ENCODE measurements around the gene FMC1.

Gene FMC1

DNA sequence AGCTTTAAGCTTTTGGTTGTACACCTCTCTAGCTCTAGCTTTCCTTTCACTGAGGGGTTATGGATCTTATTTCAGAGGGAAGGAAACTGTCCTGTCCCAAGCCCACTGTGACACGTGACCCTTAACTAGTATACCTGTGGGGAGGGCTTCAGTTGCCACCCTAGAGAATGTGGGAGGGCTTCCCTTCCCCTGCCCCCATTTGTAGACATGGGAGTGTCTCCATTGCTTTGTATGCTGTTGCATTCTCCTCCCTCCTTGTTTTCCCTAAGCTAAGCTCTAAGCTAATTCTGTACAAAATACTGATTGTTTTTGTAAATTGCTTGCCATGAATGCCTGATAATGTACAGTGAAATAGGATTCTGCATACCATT is 29.8 kb downstream of the FMC1 start:
- in situ Hi-C loops (cut with MboI; ENCODE audit: low sequenced_read_pairs) = no loop called here

DNA sequence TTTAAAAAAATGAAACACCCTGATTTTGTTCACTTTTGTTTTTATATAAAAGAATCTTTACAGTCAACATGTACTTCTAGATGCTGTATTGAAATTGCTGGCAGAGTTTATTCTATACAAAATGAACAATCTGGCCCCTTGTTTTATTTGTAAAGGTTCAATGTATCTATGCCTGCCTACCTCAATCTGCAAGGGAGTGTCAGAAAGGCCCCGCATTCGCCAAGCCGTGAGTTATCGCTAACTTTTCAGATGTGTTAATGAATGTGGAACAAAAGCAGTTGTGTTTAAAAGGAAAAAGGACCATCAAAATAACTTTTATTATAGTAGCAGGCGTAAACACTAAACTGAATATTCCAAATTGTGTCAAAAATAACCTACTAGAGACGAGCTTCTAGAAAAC is 33.1 kb downstream of the FMC1 start:
- in situ Hi-C loops (cut with MboI; ENCODE audit: low sequenced_read_pairs) = no loop called here

DNA sequence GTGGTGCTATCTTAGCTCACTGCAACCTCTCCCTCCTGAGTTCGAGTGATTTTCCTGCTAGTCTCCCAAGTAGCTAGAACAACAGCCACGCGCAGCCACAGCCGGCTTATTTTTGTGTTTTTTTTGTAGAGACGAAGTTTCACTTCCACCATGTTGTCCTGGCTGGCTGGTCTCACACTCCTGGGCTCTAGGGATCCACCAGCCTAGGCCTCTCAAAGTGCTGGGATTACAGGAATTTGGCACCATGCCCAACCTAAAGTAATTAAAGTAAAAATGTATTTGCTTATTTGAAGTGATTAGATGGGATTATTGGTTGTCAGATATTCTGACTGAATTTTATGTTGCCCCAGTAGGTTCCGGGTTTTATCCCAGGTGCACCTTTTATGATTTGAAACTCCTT is 41.3 kb downstream of the FMC1 start:
- in situ Hi-C loops (cut with MboI; ENCODE audit: low sequenced_read_pairs) = no loop called here

DNA sequence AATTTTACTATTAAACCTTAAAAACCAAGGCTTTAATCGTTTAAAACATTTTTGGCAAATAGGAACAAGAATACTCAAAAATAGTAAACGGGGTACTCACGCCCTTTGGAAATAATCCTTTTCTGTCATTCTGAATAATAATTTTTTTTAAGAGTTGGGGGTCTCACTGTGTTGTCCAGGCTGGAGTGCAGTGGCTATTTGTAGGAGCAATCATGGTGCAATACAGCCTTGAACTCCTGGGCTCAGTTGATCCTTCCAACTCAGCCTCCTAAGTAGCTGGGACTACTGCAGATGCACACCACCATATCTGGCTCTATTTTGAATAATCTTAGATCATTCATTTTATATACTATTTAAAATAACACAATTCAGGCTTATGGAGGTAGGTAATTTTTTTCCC is 43.5 kb downstream of the FMC1 start:
- in situ Hi-C loops (cut with MboI; ENCODE audit: low sequenced_read_pairs) = no loop called here

DNA sequence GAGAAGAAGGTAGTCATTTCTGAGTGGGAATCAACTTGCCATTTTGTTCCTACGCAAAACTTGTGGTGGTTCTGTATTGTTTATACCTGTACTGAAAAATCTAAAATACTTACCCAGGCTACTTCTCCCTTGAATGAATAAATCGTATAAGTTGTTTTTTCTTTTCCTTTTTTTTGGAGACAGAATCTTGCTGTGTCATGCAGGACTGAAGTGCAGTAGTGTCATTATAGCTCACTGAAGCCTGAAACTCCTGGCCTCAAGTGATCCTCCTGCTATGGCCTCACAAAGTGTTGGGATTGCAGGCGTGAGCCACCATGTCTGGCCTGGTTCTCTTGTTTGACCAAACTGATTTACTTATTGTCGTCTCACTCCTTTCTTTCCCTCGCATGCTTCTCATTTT is 46.5 kb downstream of the FMC1 start:
- in situ Hi-C loops (cut with MboI; ENCODE audit: low sequenced_read_pairs) = no loop called here

DNA sequence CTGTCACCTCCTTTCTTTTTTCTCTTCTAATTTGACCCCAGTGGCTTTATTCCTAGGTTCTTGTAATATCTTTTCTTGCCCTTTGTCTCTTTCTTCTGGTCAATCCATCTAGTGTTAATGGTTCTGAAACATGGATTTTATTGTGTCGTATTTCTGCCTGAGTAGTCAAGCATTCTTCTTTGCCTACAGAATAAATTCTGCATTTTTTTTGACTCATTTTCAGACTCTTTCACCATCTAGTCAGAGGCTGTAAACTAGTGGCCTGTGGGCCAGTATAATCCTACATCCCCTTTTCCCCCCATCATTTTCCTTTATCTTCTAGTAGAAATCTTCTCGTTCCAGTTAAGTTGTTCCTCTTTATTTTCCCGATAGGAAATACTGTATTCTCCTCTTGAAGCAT is 48.0 kb downstream of the FMC1 start:
- in situ Hi-C loops (cut with MboI; ENCODE audit: low sequenced_read_pairs) = no loop called here

DNA sequence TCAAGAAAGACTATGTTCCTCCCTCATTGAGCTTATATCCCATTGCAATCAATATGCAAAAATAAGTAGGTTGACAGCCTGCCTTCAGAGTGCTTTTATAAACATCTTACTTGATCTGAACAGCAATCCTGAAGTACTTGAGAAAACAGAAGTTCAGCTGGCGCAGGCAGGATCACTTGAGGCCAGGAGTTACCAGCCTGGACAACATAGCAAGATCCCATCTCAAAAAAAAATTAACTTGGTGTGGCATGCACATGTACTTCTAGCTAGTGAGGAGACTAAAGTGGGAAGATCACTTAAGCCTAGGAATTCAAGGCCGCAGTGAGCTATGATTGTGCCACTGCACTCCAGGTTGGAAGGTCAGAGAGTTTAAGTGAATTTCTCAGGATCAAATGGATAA is 48.6 kb downstream of the FMC1 start:
- in situ Hi-C loops (cut with MboI; ENCODE audit: low sequenced_read_pairs) = no loop called here

DNA sequence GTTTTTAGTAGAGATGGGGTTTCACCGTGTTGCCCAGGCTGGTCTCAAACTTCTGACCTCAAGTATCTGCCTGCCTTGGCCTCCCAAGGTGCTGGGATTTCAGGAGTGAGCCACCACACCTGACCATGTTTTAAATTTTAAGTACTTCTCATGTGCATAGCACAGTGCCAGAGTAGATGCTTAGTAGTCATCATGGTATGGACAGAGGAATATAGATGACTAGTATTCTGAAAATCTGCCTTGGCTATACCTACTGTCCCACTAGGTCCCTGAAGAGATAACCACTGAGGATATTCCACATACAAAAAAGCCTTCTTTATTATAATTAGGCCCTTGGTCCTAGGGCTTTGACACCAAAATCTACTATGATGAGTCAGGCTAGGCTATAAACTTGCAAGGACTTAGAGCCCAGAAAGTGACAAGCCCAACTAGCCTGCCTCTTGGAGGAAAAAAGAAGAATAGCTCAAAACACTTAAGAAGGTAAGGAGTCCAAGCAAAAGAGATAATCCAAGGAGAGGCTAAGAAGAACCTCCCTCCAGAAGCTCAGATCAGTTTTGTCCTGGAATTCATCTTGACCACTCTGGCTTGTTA is 52.6 kb downstream of the FMC1 start:
- in situ Hi-C loops (cut with MboI; ENCODE audit: low sequenced_read_pairs) = no loop called here

DNA sequence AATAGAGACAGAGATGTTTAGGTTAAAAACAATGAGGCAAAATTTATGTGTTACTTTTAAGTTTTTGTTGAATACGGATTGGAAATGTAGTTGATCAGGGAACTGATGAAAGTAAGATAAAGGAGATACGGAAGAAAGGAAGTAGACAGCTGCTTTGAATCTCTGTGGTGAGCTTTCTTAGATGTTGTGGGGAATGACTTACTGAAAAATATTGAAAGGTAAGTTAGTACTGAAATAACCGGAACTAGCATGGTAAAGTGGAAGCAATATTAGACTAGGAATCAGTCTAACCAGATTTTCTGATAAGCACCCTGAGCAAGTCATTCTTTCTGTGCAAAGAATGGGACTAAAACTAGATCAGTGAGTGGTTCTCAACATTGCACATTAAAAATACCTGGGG is 53.4 kb downstream of the FMC1 start:
- in situ Hi-C loops (cut with MboI; ENCODE audit: low sequenced_read_pairs) = no loop called here
